PC-3 (cell line): ENCODE data around the gene NLGN1.

Source experiments
- EZH2 ChIP-seq: fragments of 300-600 bp; sonication (generic); IDR thresholded peaks from one replicate; pipeline ENCODE4 v1.6.1; 2017; ENCODE audit warnings: antibody characterized with exemption, mild to moderate bottlenecking, low read length; ENCODE audit not compliant: unreplicated experiment
- TF ChIP-seq, protein P1 (sequence below): fragments of 300-600 bp; sonication (generic); conservative IDR thresholded peaks from 2 replicates; pipeline ENCODE4 v1.5.1; 2017; ENCODE audit warnings: antibody characterized with exemption, low read depth, mild to moderate bottlenecking, low read length

DNA sequence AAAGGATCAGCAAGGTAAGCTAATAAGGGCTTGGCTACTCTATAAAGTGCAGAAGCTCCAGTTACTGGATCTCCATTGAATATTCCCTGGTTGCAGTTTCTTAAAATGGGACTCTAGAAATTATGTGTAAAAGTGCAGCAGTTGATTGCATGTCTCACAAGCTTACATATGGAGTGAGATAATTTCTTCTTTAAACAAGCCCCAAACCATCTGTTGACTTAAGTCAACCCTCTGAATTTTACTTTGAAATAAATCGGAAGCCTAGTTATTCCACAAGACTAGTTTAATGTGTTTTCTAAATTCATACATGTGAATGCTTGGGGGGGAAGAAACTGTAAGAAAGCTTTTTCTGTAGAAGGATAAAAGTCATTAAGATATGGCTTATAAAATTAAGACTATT is 664.2 kb downstream of the NLGN1 start:
- TF ChIP-seq, protein P1, sequence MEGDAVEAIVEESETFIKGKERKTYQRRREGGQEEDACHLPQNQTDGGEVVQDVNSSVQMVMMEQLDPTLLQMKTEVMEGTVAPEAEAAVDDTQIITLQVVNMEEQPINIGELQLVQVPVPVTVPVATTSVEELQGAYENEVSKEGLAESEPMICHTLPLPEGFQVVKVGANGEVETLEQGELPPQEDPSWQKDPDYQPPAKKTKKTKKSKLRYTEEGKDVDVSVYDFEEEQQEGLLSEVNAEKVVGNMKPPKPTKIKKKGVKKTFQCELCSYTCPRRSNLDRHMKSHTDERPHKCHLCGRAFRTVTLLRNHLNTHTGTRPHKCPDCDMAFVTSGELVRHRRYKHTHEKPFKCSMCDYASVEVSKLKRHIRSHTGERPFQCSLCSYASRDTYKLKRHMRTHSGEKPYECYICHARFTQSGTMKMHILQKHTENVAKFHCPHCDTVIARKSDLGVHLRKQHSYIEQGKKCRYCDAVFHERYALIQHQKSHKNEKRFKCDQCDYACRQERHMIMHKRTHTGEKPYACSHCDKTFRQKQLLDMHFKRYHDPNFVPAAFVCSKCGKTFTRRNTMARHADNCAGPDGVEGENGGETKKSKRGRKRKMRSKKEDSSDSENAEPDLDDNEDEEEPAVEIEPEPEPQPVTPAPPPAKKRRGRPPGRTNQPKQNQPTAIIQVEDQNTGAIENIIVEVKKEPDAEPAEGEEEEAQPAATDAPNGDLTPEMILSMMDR: no peak
- TF ChIP-seq EZH2: no peak
